Spleen (tissue), 7 donors: ENCODE data around the gene COL16A1.

Source experiments
- POLR2A ChIP-seq, 3 donors: fragments of 450-650 bp; IDR thresholded peaks; one replicate each; pipeline ENCODE4 v1.5.1; 2017; ENCODE audit warnings: antibody characterized with exemption in 3 of 3, mild to moderate bottlenecking in 1 of 3
- POLR2AphosphoS5 ChIP-seq, 3 donors: sonication (generic); formaldehyde crosslinking; IDR thresholded peaks; one replicate each; pipeline ENCODE4 v1.5.1; 2017; ENCODE audit warnings: antibody characterized with exemption in 3 of 3
- TF ChIP-seq, protein P1 (sequence below), 11 experiments: fragments of 200-600 bp in 7 of 11; fragments of 450-650 bp in 4 of 11; sonication (generic) in 4 of 11; IDR thresholded peaks in 8 of 11; conservative IDR thresholded peaks in 3 of 11; 1 replicate in 7 of 11; 2 replicates in 4 of 11; pipeline versions ENCODE4 v1.4.0 to v1.8.0; 2016 to 2021; ENCODE audit warnings: antibody characterized with exemption in 11 of 11, inconsistent platforms in 4 of 11, mild to moderate bottlenecking in 1 of 11
- donor health status: DM: no; HTN: no; CAD: no; lungs with moderate emphysema.
- donor health status: DM: no; HTN: no; CAD: no.
- donor health status: DM: no; HTN: no; CAD: no.

DNA sequence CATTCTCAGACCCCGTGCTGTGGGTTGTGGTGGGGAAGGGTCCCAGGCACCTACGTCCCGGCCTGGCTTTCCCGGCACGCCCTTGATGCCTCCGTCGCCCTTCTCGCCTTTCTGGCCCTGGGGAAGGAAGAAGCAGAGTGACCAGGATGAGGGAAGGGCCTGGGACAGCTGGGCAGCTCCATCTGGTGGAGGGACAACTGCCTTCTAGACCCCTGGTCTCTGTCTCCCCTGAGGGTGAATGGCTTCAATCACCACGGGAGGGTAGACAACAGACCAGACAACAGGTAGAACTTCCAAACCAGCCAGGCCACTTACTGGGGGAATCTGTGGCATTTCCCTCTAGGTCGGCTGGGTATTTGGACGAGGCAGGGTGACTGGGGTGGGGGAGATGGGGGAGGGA lies 11.9 kb downstream of the COL16A1 start:
- TF ChIP-seq, protein P1, sequence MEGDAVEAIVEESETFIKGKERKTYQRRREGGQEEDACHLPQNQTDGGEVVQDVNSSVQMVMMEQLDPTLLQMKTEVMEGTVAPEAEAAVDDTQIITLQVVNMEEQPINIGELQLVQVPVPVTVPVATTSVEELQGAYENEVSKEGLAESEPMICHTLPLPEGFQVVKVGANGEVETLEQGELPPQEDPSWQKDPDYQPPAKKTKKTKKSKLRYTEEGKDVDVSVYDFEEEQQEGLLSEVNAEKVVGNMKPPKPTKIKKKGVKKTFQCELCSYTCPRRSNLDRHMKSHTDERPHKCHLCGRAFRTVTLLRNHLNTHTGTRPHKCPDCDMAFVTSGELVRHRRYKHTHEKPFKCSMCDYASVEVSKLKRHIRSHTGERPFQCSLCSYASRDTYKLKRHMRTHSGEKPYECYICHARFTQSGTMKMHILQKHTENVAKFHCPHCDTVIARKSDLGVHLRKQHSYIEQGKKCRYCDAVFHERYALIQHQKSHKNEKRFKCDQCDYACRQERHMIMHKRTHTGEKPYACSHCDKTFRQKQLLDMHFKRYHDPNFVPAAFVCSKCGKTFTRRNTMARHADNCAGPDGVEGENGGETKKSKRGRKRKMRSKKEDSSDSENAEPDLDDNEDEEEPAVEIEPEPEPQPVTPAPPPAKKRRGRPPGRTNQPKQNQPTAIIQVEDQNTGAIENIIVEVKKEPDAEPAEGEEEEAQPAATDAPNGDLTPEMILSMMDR (IDR thresholded peaks at IDR 0.05 in 8 of 11, conservative IDR thresholded peaks at IDR 0.05 in 3 of 11): no peak
- no peak for TF ChIP-seq POLR2A (IDR thresholded peaks at IDR 0.05)
- TF ChIP-seq POLR2AphosphoS5 (IDR thresholded peaks at IDR 0.05): no peak
